GM19240 (cell line): Measurements from ENCODE around the gene MGAT5.

Experiments
- DNase-seq: peaks from one replicate; pipeline ENCODE4 v3.0.0; 2011; ENCODE audit warnings: low spot score; ENCODE audit not compliant: insufficient read length

The MGAT5 gene

GRCh38 chr2:134254824-134255223, 952 bp downstream of the MGAT5 start:
- no peak for DNase-seq

- DNase-seq, result no peak
Observed at GRCh38 chr2:134256956-134257355, 3.1 kb downstream of the MGAT5 start.

GRCh38 chr2:134257509-134257908, 3.6 kb downstream of the MGAT5 start:
- DNase-seq, result no peak

GRCh38 chr2:134257965-134258683, 4.3 kb downstream of the MGAT5 start:
- no peak for DNase-seq

GRCh38 chr2:134258684-134259388, 5.0 kb downstream of the MGAT5 start:
- DNase-seq, result no peak

- no peak for DNase-seq
Observed at GRCh38 chr2:134259571-134259970, 5.7 kb downstream of the MGAT5 start.

- DNase-seq, result no peak
Observed at GRCh38 chr2:134259994-134260393, 6.1 kb downstream of the MGAT5 start.

GRCh38 chr2:134260713-134261112, 6.8 kb downstream of the MGAT5 start:
- DNase-seq, result no peak

- no peak for DNase-seq
Observed at GRCh38 chr2:134261398-134262131, 7.7 kb downstream of the MGAT5 start.

GRCh38 chr2:134262684-134263083, 8.8 kb downstream of the MGAT5 start:
- no peak for DNase-seq

GRCh38 chr2:134268265-134268664, 14.4 kb downstream of the MGAT5 start:
- DNase-seq, result no peak

GRCh38 chr2:134269230-134269629, 15.4 kb downstream of the MGAT5 start:
- no peak for DNase-seq

GRCh38 chr2:134269972-134270735, 16.3 kb downstream of the MGAT5 start:
- no peak for DNase-seq

GRCh38 chr2:134271758-134272157, 17.9 kb downstream of the MGAT5 start:
- no peak for DNase-seq

- no peak for DNase-seq
Observed at GRCh38 chr2:134272806-134273205, 18.9 kb downstream of the MGAT5 start.

- no peak for DNase-seq
Observed at GRCh38 chr2:134273256-134273983, 19.5 kb downstream of the MGAT5 start.

- no peak for DNase-seq
Observed at GRCh38 chr2:134274121-134274520, 20.2 kb downstream of the MGAT5 start.

- no peak for DNase-seq
Observed at GRCh38 chr2:134275058-134275862, 21.4 kb downstream of the MGAT5 start.

- DNase-seq, result no peak
Observed at GRCh38 chr2:134276381-134277172, 22.7 kb downstream of the MGAT5 start.
